Activated CD8-positive, alpha-beta memory T cell treated with anti-CD3 and anti-CD28 coated beads for 1 hour (primary cell): ENCODE measurements around the gene HMCN2.

Source experiments
- DNase-seq, 2 donors: peaks; one replicate each; pipeline ENCODE4 v3.0.0-alpha.2; 2020; ENCODE audit warnings: low read depth in 1 of 2; ENCODE audit errors: extremely low read depth in 1 of 2

The HMCN2 gene

GRCh38 chr9:130444565-130445221 is 179.1 kb downstream of the HMCN2 start, which contains the start of gene ASS1:
Gene ASS1, plus strand, starts transcription at chr9:130444961. Its CDS starts 7,268 bp downstream, at chr9:130452229.
- peak in 1 of 2 donors; percentile 23 for DNase-seq

- no peak for DNase-seq
These were observed 179.9 kb downstream of the HMCN2 start for GRCh38 chr9:130445268-130445983.

DNA sequence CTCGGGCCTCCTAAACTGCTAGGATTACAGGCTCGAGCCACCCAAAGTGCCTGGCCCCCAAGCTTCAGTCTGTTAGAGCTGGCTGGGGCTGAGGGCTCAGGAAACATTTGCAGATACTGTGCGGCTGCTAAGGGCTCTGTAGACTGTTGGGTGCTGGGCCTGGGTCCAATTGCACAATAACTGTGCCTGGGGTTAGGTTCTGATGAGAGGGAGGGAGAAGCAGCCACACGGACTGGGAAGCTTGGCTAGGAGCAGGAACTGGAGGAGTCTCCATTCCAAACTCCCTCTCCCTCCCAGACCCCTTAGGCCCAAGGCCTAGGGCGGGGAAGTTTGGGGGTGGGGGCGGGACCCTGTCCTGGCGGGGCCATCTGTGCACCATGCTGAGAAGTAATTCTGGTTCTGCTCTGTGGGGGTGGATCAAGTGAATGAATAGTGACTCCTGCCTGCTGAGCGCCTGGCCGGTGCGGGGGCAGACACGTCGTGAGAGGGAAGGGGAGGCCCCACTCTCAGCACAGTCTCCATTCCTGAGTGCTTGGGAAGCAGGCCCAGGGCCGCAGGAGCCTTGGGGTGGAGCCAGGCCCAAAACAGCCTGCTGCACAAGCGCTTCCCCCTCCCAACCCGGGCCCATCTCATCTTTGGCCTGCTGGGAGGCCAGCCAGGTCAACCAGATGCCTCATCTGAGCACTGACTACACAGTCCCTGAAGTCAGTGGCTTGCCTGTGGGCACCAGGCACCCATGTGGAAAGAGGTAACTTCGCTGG is 180.7 kb downstream of the HMCN2 start:
- no peak for DNase-seq

- no peak for DNase-seq
These were observed 181.7 kb downstream of the HMCN2 start for GRCh38 chr9:130447193-130447816.

- DNase-seq = no peak
These were observed 182.6 kb downstream of the HMCN2 start for GRCh38 chr9:130448035-130448624.

DNA sequence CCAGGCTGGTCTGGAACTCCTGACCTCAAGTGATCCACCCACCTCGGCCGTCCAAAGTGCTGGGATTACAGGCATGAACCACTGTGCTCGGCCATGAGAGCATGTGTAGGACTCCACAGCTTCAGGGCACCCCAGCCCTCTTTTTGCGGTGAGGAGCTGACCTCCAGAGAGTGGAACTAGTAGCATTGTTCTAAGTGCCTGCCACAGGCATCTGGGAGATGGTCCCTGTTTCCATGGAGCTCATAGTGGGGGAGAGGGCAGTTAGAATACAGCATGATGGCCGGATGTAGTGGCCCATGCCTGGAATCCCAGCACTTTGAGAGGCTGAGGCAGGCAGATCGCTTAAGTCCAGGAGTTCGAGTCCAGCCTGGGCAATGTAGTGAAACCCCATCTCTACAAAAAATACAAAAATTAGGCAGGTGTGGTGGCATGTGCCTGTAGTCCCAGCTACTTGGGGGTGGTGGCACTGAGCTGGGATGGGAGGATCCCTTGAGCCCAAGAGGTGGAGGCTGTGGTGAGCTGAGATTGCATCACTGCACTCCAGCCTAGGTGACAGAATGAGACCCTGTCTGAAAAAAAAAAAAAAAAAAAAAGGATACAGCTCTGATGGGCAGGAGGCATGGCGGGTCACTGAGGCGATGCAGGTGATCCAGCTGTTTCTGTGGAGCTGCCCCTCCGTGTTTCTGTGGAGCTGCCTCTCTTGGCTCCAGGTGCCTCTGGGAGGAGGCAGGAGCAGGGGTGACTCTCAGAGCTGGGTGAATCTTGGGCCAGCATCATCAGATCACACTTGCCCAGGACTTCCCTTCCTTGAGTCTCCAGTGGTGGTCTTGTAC is 183.4 kb downstream of the HMCN2 start:
- no peak for DNase-seq

DNA sequence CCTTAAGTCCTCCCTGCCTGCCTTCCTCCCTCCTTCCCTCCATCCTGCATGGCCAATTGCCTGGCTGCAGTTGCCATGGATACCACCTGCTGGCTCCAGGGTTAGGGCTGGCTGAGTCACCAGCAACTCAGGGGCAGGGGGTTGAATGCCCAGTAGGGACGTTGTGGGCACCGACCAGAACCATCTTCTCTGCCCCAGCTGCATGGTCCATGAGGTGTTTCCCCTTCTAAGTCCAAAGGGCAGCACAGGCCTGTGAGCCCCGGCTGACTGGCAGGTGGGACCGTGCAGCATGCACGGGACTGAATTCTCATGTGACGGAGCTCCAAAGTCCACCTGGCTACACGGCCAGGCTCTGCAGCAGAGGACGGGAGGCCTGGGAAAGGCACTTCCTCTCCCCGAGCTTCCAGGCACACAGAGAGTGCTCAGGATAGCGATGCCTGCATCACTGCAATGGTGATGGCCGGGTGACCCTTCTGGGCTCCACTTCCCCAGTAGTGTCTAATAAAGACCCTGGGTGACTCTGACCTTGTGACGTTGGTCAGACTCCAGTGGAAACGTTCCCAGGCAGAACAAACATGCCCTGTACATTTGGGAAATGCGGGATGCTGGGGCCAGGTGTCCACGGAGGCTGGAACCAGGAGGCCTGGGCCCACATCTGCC is 184.9 kb downstream of the HMCN2 start:
- no peak for DNase-seq

DNA sequence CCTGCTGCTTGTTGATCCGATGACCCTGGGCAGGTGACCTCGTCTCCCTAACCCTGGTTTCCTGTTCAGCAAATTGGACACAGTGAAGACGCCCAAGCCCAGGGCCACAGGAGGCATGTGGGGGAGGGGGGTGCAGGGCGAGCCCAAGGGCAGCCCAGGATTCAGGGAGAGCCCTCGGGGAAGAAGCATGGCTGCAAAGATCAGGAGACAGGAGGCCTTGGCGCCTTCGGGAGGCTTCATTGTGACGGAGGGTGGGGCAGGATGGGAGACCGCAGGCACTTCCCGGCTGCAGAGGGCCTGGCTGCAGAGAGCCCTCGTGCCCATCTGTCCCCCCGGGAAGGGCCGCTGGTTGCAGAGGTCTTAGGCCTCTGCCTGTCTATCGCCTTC is 185.4 kb downstream of the HMCN2 start:
- DNase-seq = no peak

- no peak for DNase-seq
These were observed 186.2 kb downstream of the HMCN2 start for GRCh38 chr9:130451509-130452388.

DNA sequence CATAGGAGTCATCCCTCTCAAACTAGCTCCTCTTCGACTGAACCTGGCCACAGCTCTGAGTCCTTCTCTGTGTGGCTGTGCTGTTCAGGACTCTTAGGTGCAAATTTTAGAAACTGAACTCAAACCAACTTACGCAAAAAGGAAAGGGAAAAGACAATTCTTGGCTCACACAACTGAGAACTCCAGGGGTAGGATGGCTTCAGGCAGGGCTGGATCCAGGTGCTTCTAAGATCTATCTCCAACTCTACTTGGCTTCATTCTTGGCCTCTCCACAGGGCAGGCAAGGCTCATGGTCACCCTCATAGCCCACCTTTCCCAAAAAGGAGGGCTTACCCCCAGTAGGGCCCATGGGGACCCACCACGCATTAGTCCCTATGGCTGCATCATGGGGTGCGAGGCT is 187.3 kb downstream of the HMCN2 start:
- no peak for DNase-seq

DNA sequence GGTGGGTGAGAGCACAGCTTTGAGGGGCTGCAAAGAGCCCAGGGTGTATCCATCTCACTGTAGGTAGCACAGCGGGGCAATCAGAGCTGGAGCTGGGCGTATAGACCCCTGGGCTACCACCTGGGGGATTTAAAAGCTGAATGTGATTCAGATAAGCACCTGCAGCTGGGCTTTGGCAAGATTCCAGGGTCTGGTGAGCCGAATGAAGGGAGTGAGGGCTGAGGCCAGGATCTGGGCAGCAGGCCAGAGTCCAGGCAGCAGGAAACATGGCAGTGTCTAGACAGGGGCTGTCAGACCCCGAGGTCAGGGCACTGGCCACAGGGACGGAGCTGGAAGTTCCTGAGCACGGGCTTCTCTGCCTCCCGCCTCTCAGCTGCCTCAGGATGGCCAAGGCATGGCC is 187.9 kb downstream of the HMCN2 start:
- no peak for DNase-seq

GRCh38 chr9:130454096-130454811 is 188.7 kb downstream of the HMCN2 start:
- DNase-seq = no peak

DNA sequence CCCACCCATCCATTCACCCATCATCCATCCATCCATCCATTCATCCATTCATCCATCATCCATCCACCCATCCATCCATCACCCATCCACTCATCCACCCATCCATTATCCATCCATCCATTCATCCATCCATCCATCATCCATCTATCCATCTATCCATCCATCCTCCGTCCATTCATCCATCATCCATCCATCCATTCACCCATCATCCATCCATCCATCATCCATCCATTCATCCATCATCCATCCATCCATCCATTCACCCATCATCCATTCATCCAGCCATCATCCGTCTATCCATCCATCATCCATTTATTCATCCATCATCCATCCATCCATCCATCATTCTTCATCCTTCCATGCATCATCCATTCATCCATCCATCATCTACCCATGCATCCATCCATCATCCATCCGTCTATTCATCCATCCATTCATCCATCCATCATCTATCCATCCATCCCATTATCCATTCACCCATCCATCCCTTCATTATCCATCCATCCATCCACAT is 189.3 kb downstream of the HMCN2 start:
- no peak for DNase-seq

GRCh38 chr9:130458027-130458803 is 192.7 kb downstream of the HMCN2 start:
- no peak for DNase-seq

DNA sequence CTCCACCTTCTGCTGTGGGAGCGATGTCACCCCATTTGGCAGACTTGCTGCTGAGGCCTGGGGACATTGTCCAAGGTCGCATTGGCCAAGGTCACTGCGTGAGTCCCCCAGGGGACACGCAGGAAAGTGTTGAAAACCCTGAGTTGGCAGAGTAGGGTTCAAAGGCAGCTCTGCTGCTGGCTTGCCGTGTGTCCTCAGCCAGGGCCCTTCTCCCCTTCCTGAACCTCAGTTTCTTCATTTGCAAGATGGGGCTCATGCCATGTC is 193.2 kb downstream of the HMCN2 start:
- DNase-seq = no peak

- no peak for DNase-seq
These were observed 193.6 kb downstream of the HMCN2 start for GRCh38 chr9:130459151-130459550.

DNA sequence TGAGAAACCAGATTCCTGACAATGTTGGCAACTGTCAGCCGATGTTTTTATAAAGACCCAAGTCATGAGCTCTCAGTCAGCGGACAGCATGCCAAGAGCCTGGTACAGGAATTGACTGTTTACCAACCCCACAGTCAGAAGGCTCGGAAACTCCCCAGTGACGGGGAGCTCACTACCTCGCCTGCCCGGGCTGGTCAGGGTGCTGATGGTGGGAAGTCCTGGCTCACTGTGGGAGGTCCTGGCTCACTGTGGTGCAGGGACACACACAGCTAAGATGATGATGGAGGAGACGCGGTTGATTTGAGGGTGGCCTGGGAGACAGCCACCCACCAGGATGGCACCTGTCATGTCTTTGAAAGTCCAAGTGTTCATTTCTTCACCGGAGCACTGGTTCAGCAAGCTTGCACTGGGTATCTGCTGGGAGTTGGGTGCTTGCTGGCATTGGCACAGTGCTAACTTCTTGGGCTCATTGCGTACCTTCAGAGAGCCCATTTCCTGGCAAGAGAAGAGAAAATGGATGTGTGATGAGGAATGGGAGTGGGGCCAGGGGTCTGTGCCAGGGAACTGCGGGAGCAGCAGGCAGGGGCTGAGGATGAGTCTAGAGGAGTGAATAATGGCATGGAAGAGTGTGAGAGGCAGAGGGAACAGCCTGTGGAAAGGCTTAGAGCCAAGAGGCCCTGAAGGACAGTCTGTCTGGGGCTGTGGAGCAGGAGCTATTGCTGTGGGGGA is 194.5 kb downstream of the HMCN2 start:
- no peak for DNase-seq
